Endothelial cell of umbilical vein (primary cell): ENCODE results near the gene MAPRE2. TPM values are rescaled to one million over a fixed set of nuclear protein-coding genes. Genes with fewer than 3 reads are reported as not detected.

Experiments
- BruUV-seq: library from RNA; stranded (reverse); fragments of 400-500 nt; replicated peaks from 2 replicates; lab custom pipeline; 2021; lab: Mats Ljungman, UMichigan
- CTCF ChIA-PET: fragments of 300-600, 350-600 bp; sonication (Branson Sonifier 250); formaldehyde crosslinking; loops from one replicate; lab custom pipeline; 2021; ENCODE audit warnings: antibody characterized with exemption, inconsistent platforms; lab: Charles Lee
- POLR2A ChIA-PET: fragments of 300-600, 350-600 bp; sonication (Branson Sonifier 250); formaldehyde crosslinking; loops from one replicate; lab custom pipeline; 2021; ENCODE audit warnings: antibody characterized with exemption, inconsistent platforms; lab: Charles Lee
- DNase-seq: peaks from one replicate; pipeline ENCODE4 v3.0.0-alpha.2; 2011; ENCODE audit warnings: low read depth, low spot score
- FAIRE-seq: peaks from 2 replicates; lab custom pipeline; 2011; peaks lifted over from hg19 to GRCh38; lab: Jason Lieb, UNC
- H2AFZ ChIP-seq: 2 replicates; pipeline ENCODE4 v1.6.0; 2012; ENCODE audit warnings: low read depth, low read length, control low read depth, inconsistent platforms
- H3K27ac ChIP-seq: 2 replicates; pipeline ENCODE4 v1.5.1; 2011; ENCODE audit warnings: low read depth, mild to moderate bottlenecking, control low read depth, low read length, moderate library complexity; ENCODE audit not compliant: insufficient read depth
- H3K27me3 ChIP-seq, 2 experiments: 2 replicates each; pipeline versions ENCODE4 v1.6.0 to v1.6.1; 2011; ENCODE audit warnings: low read length in 2 of 2, mixed read lengths in 1 of 2; ENCODE audit not compliant: control insufficient read depth in 2 of 2, insufficient read depth in 2 of 2
- H3K36me3 ChIP-seq, 2 experiments: 2 replicates in 1 of 2; 3 replicates in 1 of 2; pipeline ENCODE4 v1.5.1; 2011; ENCODE audit warnings: low read length in 2 of 2, mild to moderate bottlenecking in 1 of 2, moderate library complexity in 1 of 2; ENCODE audit not compliant: control insufficient read depth in 2 of 2, insufficient read depth in 2 of 2; ENCODE audit errors: extremely low read depth in 1 of 2
- H3K4me1 ChIP-seq: 3 replicates; pipeline ENCODE4 v1.5.1; 2011; ENCODE audit warnings: mild to moderate bottlenecking, low read length; ENCODE audit not compliant: control insufficient read depth, insufficient read depth; ENCODE audit errors: extremely low read depth
- H3K4me2 ChIP-seq: 2 replicates; pipeline ENCODE4 v1.6.1; 2011; ENCODE audit warnings: low read length, control low read depth, mixed read lengths; ENCODE audit not compliant: insufficient read depth
- H3K4me3 ChIP-seq, 3 experiments: fragments of 200-600 bp in 1 of 3; sonication (generic), shearing (Covaris generic) in 1 of 3; replicated peaks in 1 of 3; 2 replicates each; pipeline ENCODE4 v1.5.1; 2011 to 2016; ENCODE audit warnings: control low read depth in 3 of 3, low read length in 3 of 3, mild to moderate bottlenecking in 2 of 3, inconsistent platforms in 1 of 3, low read depth in 1 of 3, moderate library complexity in 1 of 3; ENCODE audit not compliant: insufficient read depth in 1 of 3
- H3K79me2 ChIP-seq: 2 replicates; pipeline ENCODE4 v1.6.0; 2012; ENCODE audit warnings: low read length, inconsistent platforms; ENCODE audit not compliant: control insufficient read depth, insufficient read depth
- H3K9ac ChIP-seq: replicated peaks from 2 replicates; pipeline ENCODE3; 2011; ENCODE audit warnings: low read length, control low read depth; ENCODE audit not compliant: insufficient read depth; ENCODE audit errors: extremely low read depth
- H3K9me1 ChIP-seq: replicated peaks from 3 replicates; pipeline ENCODE4 v1.6.0; 2011; ENCODE audit warnings: mild to moderate bottlenecking, low read length; ENCODE audit not compliant: control insufficient read depth, insufficient read depth; ENCODE audit errors: extremely low read depth
- H3K9me3 ChIP-seq: replicated peaks from 2 replicates; pipeline ENCODE4 v1.5.1; 2012; ENCODE audit warnings: low read length, inconsistent platforms; ENCODE audit not compliant: control insufficient read depth, insufficient read depth
- H4K20me1 ChIP-seq: replicated peaks from 2 replicates; pipeline ENCODE3; 2011; ENCODE audit warnings: mild to moderate bottlenecking, low read length; ENCODE audit not compliant: control insufficient read depth, insufficient read depth; ENCODE audit errors: extremely low read depth
- EZH2 ChIP-seq: IDR thresholded peaks from 2 replicates; pipeline ENCODE4 v1.6.1; 2012; ENCODE audit warnings: borderline replicate concordance, low read depth, mild to moderate bottlenecking, moderate library complexity, low read length, inconsistent platforms; ENCODE audit not compliant: severe bottlenecking
- GATA2 ChIP-seq: IDR thresholded peaks from 2 replicates; pipeline ENCODE4 v1.7.0; 2011; ENCODE audit warnings: low read depth, mild to moderate bottlenecking, moderate library complexity, mixed read lengths, low read length; ENCODE audit not compliant: insufficient read length, insufficient read depth
- JUN ChIP-seq: IDR thresholded peaks from 2 replicates; pipeline ENCODE4 v1.6.1; 2011; ENCODE audit warnings: borderline replicate concordance, low read depth; ENCODE audit not compliant: insufficient read length, insufficient read depth
- MYC ChIP-seq: IDR thresholded peaks from one replicate; pipeline ENCODE4 v1.6.1; 2011; ENCODE audit warnings: mild to moderate bottlenecking, low read depth, low read length
- POLR2A ChIP-seq: IDR thresholded peaks from 2 replicates; pipeline ENCODE4 v1.6.1; 2012; ENCODE audit warnings: low read depth, mild to moderate bottlenecking, control low read depth, low read length
- POLR2AphosphoS5 ChIP-seq: IDR thresholded peaks from 2 replicates; pipeline ENCODE4 v1.6.1; 2012; ENCODE audit warnings: low read depth, mild to moderate bottlenecking, control low read depth, low read length, moderate library complexity; ENCODE audit not compliant: insufficient read depth
- dilution Hi-C: fragments of 300-500 bp; cut with MboI; formaldehyde crosslinking; loops from one replicate; pipeline ENCODE4 v1.15.0; 2019; ENCODE audit warnings: low sequenced_read_pairs; ENCODE audit not compliant: extremely low pct_ligation_motif_present
- intact Hi-C: fragments of 100-400 bp; cut with micrococcal nuclease; formaldehyde crosslinking; loops from one replicate; pipeline ENCODE4 v1.10.0; 2022
- polyA plus RNA-seq, 4 experiments: library from polyadenylated mRNA; depleted of rRNA in 3 of 4; stranded (reverse) in 3 of 4; unstranded in 1 of 4; fragments of >200 nt; gene quantifications; 2 replicates each; pipeline versions ENCODE4 v1.2.1 to v1.2.3, GENCODE V29; 2011 to 2012; ENCODE audit warnings: missing spikeins in 1 of 4
- total RNA-seq: library from RNA; stranded (reverse); gene quantifications from 2 replicates; pipeline ENCODE4 v1.2.3, GENCODE V29; 2021
- TF ChIP-seq, protein P1 (sequence below): IDR thresholded peaks from 2 replicates; pipeline ENCODE4 v1.6.1; 2011; ENCODE audit not compliant: insufficient read depth, insufficient read length
- TF ChIP-seq, protein P2 (sequence below), 2 donors: IDR thresholded peaks; 1 replicate in 1 of 2; 2 replicates in 1 of 2; pipeline ENCODE4 v1.5.1; 2011; ENCODE audit warnings: low read length in 2 of 2, mild to moderate bottlenecking in 2 of 2, moderate library complexity in 2 of 2, control low read depth in 1 of 2, inconsistent platforms in 1 of 2, low read depth in 1 of 2; ENCODE audit not compliant: insufficient read depth in 1 of 2; ENCODE audit errors: extremely low read depth in 1 of 2

MAPRE2 gene
- total and polyA plus RNA-seq, 2 donors (not counting 3 experiments of a cell fraction or from before 2014, with no cell fraction given), result 117 to 148 TPM

- FAIRE-seq, result no peak
- no peaks in the 10 kb centered on the region for H3K27me3 ChIP-seq
- no peak overlapping the region for H3K4me3 ChIP-seq
- no peaks in the 10 kb centered on the region for H3K9me3 ChIP-seq
- peaks cover 2% of the 10 kb centered on the region for H4K20me1 ChIP-seq
- DNase-seq, result no peak
- dilution Hi-C loops (no loop called here), intact Hi-C loops (no loop called here)
- no peak overlapping the region for H3K27ac ChIP-seq
- no peak overlapping the region for H2AFZ ChIP-seq
- no peak for TF ChIP-seq POLR2AphosphoS5
- no peak for TF ChIP-seq MYC
- no peak for TF ChIP-seq GATA2
- TF ChIP-seq, protein P1, sequence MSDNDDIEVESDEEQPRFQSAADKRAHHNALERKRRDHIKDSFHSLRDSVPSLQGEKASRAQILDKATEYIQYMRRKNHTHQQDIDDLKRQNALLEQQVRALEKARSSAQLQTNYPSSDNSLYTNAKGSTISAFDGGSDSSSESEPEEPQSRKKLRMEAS, result no peak
- no peak for TF ChIP-seq EZH2
- no peak for TF ChIP-seq JUN
- TF ChIP-seq, protein P2, sequence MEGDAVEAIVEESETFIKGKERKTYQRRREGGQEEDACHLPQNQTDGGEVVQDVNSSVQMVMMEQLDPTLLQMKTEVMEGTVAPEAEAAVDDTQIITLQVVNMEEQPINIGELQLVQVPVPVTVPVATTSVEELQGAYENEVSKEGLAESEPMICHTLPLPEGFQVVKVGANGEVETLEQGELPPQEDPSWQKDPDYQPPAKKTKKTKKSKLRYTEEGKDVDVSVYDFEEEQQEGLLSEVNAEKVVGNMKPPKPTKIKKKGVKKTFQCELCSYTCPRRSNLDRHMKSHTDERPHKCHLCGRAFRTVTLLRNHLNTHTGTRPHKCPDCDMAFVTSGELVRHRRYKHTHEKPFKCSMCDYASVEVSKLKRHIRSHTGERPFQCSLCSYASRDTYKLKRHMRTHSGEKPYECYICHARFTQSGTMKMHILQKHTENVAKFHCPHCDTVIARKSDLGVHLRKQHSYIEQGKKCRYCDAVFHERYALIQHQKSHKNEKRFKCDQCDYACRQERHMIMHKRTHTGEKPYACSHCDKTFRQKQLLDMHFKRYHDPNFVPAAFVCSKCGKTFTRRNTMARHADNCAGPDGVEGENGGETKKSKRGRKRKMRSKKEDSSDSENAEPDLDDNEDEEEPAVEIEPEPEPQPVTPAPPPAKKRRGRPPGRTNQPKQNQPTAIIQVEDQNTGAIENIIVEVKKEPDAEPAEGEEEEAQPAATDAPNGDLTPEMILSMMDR (IDR thresholded peaks at IDR 0.05; ENCODE audit: extremely low read depth in 1 of 2, insufficient read depth in 1 of 2, low read depth in 1 of 2, low read length in 2 of 2), result no peak
- TF ChIP-seq POLR2A, result no peak
- H3K9me1 ChIP-seq, result no peaks in the 10 kb centered on the region
- BruUV-seq, result no TSS peak
- no peak overlapping the region for H3K4me2 ChIP-seq
- POLR2A ChIA-PET, result interaction anchor here (0.6 kb wide), 1 partner anchor 26 kb away, joined by 3 read pairs; no protein-coding TSS in a partner anchor
- H3K36me3 ChIP-seq, result peaks cover 2 to 8% of the 10 kb centered on the region in 2 experiments
- H3K4me1 ChIP-seq, result peaks cover 11% of the 10 kb centered on the region
- CTCF ChIA-PET, result interaction anchor here (0.8 to 1.2 kb wide), 2 partner anchors 10 kb away, joined by 4 read pairs; no protein-coding TSS in a partner anchor
- H3K9ac ChIP-seq, result no peak overlapping the region
- peaks cover 37% of the 10 kb centered on the region for H3K79me2 ChIP-seq
These were observed 65.0 kb downstream of the MAPRE2 start for GRCh38 chr18:35106013-35106844.
